Testis (tissue), 3 donors: ENCODE results near the gene VMP1. TPM values are rescaled to one million over a fixed set of nuclear protein-coding genes. Genes with fewer than 3 reads are reported as not detected.
"Not testable (repeated sequence)": the region's sequence is repeated elsewhere in the genome, so short reads cannot be mapped to it uniquely, and the experiment has no call there.

ENCODE experiments used
- DNase-seq: peaks from one replicate; pipeline ENCODE4 v3.0.0-alpha.2; 2019
- H3K27ac ChIP-seq, 2 donors: fragments of 200-600 bp; sonication (generic); one replicate each; pipeline ENCODE4 v1.5.1; 2019
- H3K27me3 ChIP-seq: fragments of 200-600 bp; sonication (generic); one replicate; pipeline ENCODE4 v1.5.1; 2019
- H3K36me3 ChIP-seq: fragments of 200-600 bp; sonication (generic); one replicate; pipeline ENCODE4 v1.5.1; 2017; ENCODE audit warnings: low read depth; ENCODE audit errors: missing control alignments
- H3K4me1 ChIP-seq: fragments of 200-600 bp; sonication (generic); one replicate; pipeline ENCODE4 v1.5.1; 2019
- H3K4me3 ChIP-seq, 2 donors: fragments of 200-600 bp; sonication (generic); one replicate each; pipeline ENCODE4 v1.5.1; 2017 to 2019
- H3K9me3 ChIP-seq: fragments of 200-600 bp; sonication (generic); one replicate; pipeline ENCODE4 v1.5.1; 2017
- CTCF ChIP-seq, 3 experiments: fragments of 450-650 bp in 2 of 3; fragments of 200-600 bp in 1 of 3; sonication (generic) in 1 of 3; IDR thresholded peaks; one replicate each; pipeline ENCODE4 v1.5.1; 2016 to 2019; ENCODE audit warnings: antibody characterized with exemption in 3 of 3, mild to moderate bottlenecking in 2 of 3, moderate library complexity in 1 of 3
- POLR2A ChIP-seq: fragments of 450-650 bp; IDR thresholded peaks from one replicate; pipeline ENCODE4 v1.6.1; 2017; ENCODE audit warnings: antibody characterized with exemption, mild to moderate bottlenecking, moderate library complexity
- WGBS, 2 donors: methylation state at CpG; one replicate each; pipeline ENCODE4 v1.1.5; 2018; 5-methylcytosine and 5-hydroxymethylcytosine counted together
- intact Hi-C: fragments of 100-400 bp; cut with DNase I; formaldehyde crosslinking; loops from one replicate; pipeline ENCODE4 v1.15.1; 2023; ENCODE audit warnings: low total_unique reads
- polyA plus RNA-seq: library from polyadenylated mRNA; stranded (reverse); fragments of 350-450 nt; fragmentation: Illumina TruSeq; extraction: RNeasy Lipid Tissue Mini Kit (QIAGEN cat#74804); gene quantifications from one replicate; pipeline ENCODE4 v1.2.3, GENCODE V29; 2014; ENCODE audit warnings: low read depth, low replicate concordance; ENCODE audit not compliant: insufficient read depth
- total RNA-seq, 2 donors: library from RNA; depleted of rRNA; stranded (reverse); fragments of >200 nt; gene quantifications; one replicate each; pipeline ENCODE4 v1.2.3, GENCODE V29; 2016

VMP1 gene
- total and polyA plus RNA-seq, 3 donors from 2014 or later: 63.1 to 144 (median 108) TPM

- WGBS, 2 donors: 27 to 32% methylated on average over 3 of the region's 3 CpGs
- peak overlapping the region in 1 of 2 donors; percentile 11 for H3K27ac ChIP-seq
- H3K4me1 ChIP-seq: peaks cover 8% of the 10 kb centered on the region
- no peak overlapping the region for H3K4me3 ChIP-seq
- TF ChIP-seq POLR2A (no peak), CTCF (IDR thresholded peaks at IDR 0.05) (peak; percentile 47 to 77 (median 71))
- no peaks in the 10 kb centered on the region for H3K27me3 ChIP-seq
- no peak for DNase-seq
- no peaks in the 10 kb centered on the region for H3K36me3 ChIP-seq
- intact Hi-C loops: no loop called here
- H3K9me3 ChIP-seq: no peaks in the 10 kb centered on the region
Observed at GRCh38 chr17:59753522-59754467, 46.3 kb downstream of the VMP1 start.

- Histone ChIP-seq H3K4me3 (no peak overlapping the region), H3K4me1 (peaks cover 8% of the 10 kb centered on the region), H3K9me3 (no peaks in the 10 kb centered on the region), H3K27ac (no peak overlapping the region), H3K27me3 (no peaks in the 10 kb centered on the region), H3K36me3 (no peaks in the 10 kb centered on the region)
- no peak for TF ChIP-seq POLR2A
- no peak for TF ChIP-seq CTCF (IDR thresholded peaks at IDR 0.05)
- no peak for DNase-seq
- intact Hi-C loops: no loop called here
Observed at GRCh38 chr17:59754552-59754951, 47.1 kb downstream of the VMP1 start.

GRCh38 chr17:59755069-59755468 lies 47.6 kb downstream of the VMP1 start:
- intact Hi-C loops: not testable (repeated sequence)
- WGBS, 2 donors: 98% methylated on average over 12 of the region's 12 CpGs

GRCh38 chr17:59756236-59756818 lies 48.9 kb downstream of the VMP1 start:
- H3K27ac ChIP-seq: no peak overlapping the region
- H3K36me3 ChIP-seq: no peaks in the 10 kb centered on the region
- no peaks in the 10 kb centered on the region for H3K9me3 ChIP-seq
- WGBS, 2 donors: 40 to 49% methylated on average over 3 of the region's 3 CpGs
- intact Hi-C loops: no loop called here
- H3K4me1 ChIP-seq: peaks cover 8% of the 10 kb centered on the region
- TF ChIP-seq POLR2A: no peak
- H3K4me3 ChIP-seq: no peak overlapping the region
- no peaks in the 10 kb centered on the region for H3K27me3 ChIP-seq
- DNase-seq: no peak

More at GRCh38 chr17:59755069-59755468, 47.6 kb downstream of the VMP1 start:
- DNase-seq, H3K27ac ChIP-seq, H3K36me3 ChIP-seq, H3K4me3 ChIP-seq, H3K27me3 ChIP-seq, H3K4me1 ChIP-seq, H3K9me3 ChIP-seq: not testable (repeated sequence)

GRCh38 chr17:59757043-59757442 lies 49.6 kb downstream of the VMP1 start:
- Histone ChIP-seq H3K27me3 (no peaks in the 10 kb centered on the region), H3K36me3 (no peaks in the 10 kb centered on the region), H3K27ac (no peak overlapping the region), H3K9me3 (no peaks in the 10 kb centered on the region), H3K4me3 (no peak overlapping the region), H3K4me1 (peaks cover 8% of the 10 kb centered on the region)
- TF ChIP-seq CTCF (IDR thresholded peaks at IDR 0.05) (no peak), POLR2A (no peak)
- intact Hi-C loops: no loop called here
- DNase-seq: no peak
